ENCODE measurements around the gene C6orf141. TPM values are rescaled to one million over a fixed set of nuclear protein-coding genes. Genes with fewer than 3 reads are reported as not detected.
A peak's percentile ranks its signal among the peaks of the same experiment; 100 is the strongest.

Gene C6orf141
- total and polyA plus RNA-seq, 5 donors, result 0.23 to 0.72 (median 0.45) TPM

DNA sequence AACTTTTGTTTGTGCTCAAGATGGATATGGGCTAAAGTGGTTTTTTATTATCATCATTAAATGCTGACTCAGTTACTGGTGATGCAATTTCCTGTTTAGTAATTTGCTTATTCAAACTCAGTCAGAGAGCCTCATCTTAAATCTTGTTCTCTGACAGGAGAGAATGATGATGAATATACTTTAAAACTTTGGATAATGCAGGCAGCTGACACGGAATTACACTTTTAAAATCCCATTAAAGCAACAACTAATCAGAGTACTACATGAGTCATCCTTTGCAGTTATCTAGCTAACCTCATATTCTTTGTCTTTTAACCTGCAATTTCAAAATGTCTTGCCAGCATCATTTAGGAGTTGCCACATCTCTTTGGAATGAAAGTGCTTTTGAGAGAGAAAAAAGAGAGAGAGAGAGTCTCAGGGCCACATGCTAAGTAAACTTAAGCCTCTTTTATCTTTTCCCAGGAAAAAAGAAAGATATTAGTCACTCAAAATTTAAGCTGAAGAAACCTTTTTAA, 9.2 kb upstream of the C6orf141 start:
- ATAC-seq, result peak in 1 of 2 donors; percentile 36
- no peak for DNase-seq
- H3K4me3 ChIP-seq (ENCODE audit: low read length), result no peak overlapping the region
- 40% methylated on average over 1 of the region's 1 CpG for WGBS
- no peaks in the 10 kb centered on the region for H3K4me1 ChIP-seq (ENCODE audit: control insufficient read depth, insufficient read depth, low read length)
- intact Hi-C loops (cut with DNase I), result no loop called here
- H3K27ac ChIP-seq (ENCODE audit: low read length), result no peak overlapping the region
- no peaks in the 10 kb centered on the region for H3K27me3 ChIP-seq (ENCODE audit: control insufficient read depth, insufficient read depth)
- no peaks in the 10 kb centered on the region for H3K9me3 ChIP-seq (ENCODE audit: control insufficient read depth, low read length)

DNA sequence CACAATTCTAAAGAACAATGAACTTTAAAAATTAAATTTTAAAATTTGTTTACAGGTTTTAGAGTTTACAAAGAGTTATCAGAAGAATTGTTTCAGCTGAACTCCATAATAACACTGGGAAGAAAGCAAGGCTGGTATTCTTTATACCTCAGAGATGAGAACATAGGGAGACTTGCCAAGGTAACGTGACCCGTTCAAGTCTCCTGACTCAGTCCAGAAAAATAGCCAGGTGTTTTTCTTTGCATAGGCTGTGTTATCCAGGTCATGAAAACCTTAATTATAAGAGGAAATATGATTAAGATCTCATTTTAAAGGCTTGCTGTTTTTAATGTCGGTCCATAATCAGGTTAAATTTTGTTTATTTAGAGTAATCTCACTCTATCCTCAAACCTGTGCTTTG, 8.5 kb upstream of the C6orf141 start:
- Histone ChIP-seq H3K27ac (ENCODE audit: low read length) (no peak overlapping the region), H3K4me3 (ENCODE audit: low read length) (no peak overlapping the region), H3K9me3 (ENCODE audit: control insufficient read depth, low read length) (no peaks in the 10 kb centered on the region), H3K4me1 (ENCODE audit: control insufficient read depth, insufficient read depth, low read length) (no peaks in the 10 kb centered on the region), H3K27me3 (ENCODE audit: control insufficient read depth, insufficient read depth) (no peaks in the 10 kb centered on the region)
- no peak for DNase-seq
- ATAC-seq, result no peak
- intact Hi-C loops (cut with DNase I), result no loop called here
- 66% methylated on average over 3 of the region's 3 CpGs for WGBS

DNA sequence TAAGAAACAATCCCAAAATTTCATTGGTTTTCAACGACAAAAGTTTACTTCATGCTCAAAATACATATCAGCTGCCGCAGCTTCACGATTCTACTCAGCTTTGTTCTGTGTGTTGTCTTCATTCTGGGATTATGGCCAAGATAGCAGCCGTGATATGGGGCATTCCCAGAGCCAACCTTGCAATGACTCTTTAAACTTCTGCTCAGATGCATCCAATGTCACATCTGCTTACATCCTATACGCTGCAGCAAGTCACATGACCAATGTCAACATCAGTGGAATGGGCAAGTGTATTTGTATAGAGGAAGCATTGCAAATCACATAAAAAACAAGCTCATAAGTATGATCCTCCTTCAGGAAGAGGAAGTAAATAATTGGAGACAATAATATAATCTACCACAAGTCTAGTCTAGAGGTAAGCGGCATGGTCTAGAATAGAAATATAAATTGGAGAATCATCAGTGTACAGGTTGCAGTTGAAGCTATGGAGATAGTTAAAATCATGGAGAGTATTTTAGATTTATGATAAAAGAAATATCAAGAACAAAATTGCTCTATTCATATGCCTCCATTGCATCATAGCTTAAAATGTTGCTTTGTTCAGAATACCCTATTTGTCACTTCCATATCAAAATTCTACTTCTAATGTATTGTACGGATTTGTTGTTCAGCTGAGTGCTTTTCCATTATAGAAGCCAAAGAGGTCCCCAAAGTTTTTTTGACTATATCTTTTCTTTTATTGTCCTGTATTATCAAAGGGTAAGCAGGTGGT, 7.2 kb upstream of the C6orf141 start:
- intact Hi-C loops (cut with DNase I), result no loop called here
- no peak for DNase-seq
- Histone ChIP-seq H3K27ac (ENCODE audit: low read length) (no peak overlapping the region), H3K4me1 (ENCODE audit: control insufficient read depth, insufficient read depth, low read length) (no peaks in the 10 kb centered on the region), H3K4me3 (ENCODE audit: low read length) (no peak overlapping the region), H3K27me3 (ENCODE audit: control insufficient read depth, insufficient read depth) (no peaks in the 10 kb centered on the region), H3K9me3 (ENCODE audit: control insufficient read depth, low read length) (no peaks in the 10 kb centered on the region)
- ATAC-seq, result no peak
- 64% methylated on average over 7 of the region's 7 CpGs for WGBS

DNA sequence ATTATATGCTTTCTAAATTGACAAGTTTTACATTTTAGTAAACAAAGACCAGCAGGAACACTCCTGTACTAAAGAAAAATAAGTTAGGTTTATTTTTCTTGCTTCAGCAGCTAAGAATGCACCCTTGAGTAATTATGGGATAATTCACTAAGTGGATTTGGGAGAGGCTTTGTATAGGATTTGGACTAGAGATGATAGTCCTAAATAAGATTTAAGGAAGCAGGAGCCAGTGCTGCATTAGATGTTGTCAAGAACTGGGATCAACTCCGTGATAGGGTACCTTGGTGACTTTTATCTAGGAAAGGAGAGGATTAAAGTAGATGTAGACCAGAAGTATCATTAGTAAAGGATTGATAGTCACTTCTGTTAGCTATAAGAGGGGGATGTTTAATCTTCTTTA, 4.1 kb upstream of the C6orf141 start:
- H3K4me1 ChIP-seq (ENCODE audit: control insufficient read depth, insufficient read depth, low read length), result no peaks in the 10 kb centered on the region
- intact Hi-C loops (cut with DNase I), result no loop called here
- WGBS, result 76% methylated on average over 1 of the region's 1 CpG
- H3K27ac ChIP-seq (ENCODE audit: low read length), result no peak overlapping the region
- ATAC-seq (no peak), DNase-seq (no peak)
- no peaks in the 10 kb centered on the region for H3K9me3 ChIP-seq (ENCODE audit: control insufficient read depth, low read length)
- no peak overlapping the region for H3K4me3 ChIP-seq (ENCODE audit: low read length)
- H3K27me3 ChIP-seq (ENCODE audit: control insufficient read depth, insufficient read depth), result no peaks in the 10 kb centered on the region

DNA sequence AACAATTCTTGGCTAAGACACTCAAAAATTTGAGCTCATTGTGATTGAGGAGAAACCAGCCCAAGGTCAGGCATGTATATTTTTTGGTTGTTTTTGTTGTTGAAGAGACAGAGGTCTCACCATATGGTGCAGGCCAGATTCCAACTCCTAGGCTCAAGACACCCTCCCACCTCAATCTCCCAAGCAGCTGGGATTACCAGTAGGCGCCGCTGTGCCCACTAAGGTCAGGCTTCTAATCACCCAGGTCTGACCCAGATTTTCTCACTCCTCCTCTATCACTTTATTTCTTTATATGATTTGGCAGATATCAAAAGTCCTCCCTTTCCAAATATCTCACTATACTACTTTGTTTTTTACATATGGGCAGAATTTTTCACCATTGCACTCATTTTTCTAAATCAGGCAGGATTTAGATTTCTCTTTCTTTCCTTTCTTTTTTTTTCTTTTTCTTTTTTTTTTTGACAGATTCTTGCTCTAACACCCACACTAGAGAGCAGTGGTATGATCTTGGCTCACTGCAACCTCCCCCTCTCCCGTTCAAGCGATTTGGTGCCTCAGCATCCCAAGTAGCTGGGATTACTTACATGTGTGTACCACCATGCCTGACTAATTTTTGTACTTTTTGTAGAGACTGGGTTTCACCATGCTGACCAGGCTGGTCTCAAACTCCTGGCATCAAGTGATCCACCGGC, 1.7 kb upstream of the C6orf141 start:
- no peak overlapping the region for H3K4me3 ChIP-seq (ENCODE audit: low read length)
- WGBS, result 79% methylated on average over 5 of the region's 5 CpGs
- no peaks in the 10 kb centered on the region for H3K27me3 ChIP-seq (ENCODE audit: control insufficient read depth, insufficient read depth)
- intact Hi-C loops (cut with DNase I), result no loop called here
- no peak for ATAC-seq
- H3K9me3 ChIP-seq (ENCODE audit: control insufficient read depth, low read length), result no peaks in the 10 kb centered on the region
- H3K27ac ChIP-seq (ENCODE audit: low read length), result no peak overlapping the region
- no peaks in the 10 kb centered on the region for H3K4me1 ChIP-seq (ENCODE audit: control insufficient read depth, insufficient read depth, low read length)
- no peak for DNase-seq

DNA sequence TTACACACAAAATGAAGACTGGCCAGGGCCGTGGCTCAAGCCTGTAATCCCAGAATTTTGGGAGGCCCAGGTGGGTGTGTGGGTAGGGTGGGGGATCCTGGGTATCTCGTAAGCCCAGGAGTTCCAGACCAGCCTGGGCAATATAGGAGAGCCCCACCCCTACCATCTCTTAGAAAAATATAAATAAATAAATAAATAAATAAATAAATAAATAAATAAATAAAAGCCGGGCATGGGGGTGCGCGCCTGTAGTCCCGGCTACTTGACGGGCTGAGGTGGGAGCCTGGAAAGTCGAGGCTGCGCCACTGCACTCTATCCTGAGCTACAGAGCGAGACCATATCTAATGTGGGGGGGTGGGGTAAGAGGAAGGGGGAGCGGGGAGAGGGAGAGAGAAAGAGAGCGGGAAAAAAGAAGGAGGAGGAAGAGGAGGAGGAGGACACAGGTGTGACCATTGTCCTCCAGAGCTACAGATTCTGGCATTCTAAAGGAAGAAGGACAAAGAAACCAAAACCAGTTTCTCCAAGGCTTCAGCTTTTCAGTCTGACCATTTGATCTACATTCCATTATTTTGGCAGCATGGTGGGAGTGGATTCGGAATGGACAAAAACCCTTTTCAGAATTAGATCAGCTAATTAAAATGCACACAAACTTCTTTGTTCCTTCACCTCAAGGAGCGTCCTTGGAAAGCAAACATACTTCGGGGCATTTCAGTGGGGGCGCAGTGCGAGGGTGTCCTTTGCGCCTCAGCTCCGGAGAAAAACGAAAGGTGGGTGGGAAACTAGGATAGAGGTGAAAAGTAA, 577 bp upstream of the C6orf141 start:
- Histone ChIP-seq H3K9me3 (ENCODE audit: control insufficient read depth, low read length) (no peaks in the 10 kb centered on the region), H3K27me3 (ENCODE audit: control insufficient read depth, insufficient read depth) (no peaks in the 10 kb centered on the region), H3K4me3 (ENCODE audit: low read length) (peak overlapping the region; percentile 47), H3K4me1 (ENCODE audit: control insufficient read depth, insufficient read depth, low read length) (no peaks in the 10 kb centered on the region), H3K27ac (ENCODE audit: low read length) (no peak overlapping the region)
- no peak for ATAC-seq
- 33% methylated on average over 20 of the region's 20 CpGs for WGBS
- intact Hi-C loops (cut with DNase I), result no loop called here
- no peak for DNase-seq

DNA sequence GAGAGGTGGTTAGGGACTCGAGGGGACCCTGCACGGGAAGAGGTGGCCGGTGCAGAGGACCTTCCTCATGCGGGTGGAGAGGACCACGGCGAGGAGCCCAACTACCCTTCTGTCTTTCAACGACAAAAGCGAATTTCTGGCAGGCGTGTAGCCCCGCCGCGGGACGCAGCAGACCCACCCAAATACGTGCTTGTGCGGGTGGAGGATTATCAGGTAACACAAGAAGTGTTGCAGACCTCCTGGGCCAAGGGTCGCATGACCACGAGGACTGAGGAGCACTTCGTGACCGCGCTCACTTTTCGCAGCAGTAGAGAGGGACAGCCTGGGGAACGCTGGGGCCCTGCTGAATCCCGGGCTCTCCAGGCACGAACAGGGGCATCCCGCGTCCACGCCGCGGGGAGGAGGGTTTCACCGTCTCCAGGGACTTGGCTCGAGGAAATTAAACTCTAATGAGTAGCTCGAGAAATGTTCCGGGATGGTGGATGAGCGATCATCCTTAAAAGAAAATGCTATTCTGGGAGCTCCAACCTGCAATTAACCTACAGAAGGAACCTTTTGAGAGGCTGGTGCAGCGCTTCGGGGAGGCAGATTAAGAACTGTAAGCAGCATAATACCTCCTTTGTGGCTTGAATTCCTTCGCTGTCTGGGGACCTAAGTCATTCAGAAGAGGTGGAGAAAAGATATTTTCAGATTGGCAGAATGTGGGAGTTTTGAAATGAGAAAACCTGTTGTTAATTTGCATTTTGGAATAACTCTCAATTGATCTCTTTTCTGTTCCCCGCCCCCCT, 804 bp downstream of the C6orf141 start:
- intact Hi-C loops (cut with DNase I), result no loop called here
- 2% methylated on average over 38 of the region's 38 CpGs for WGBS
- H3K9me3 ChIP-seq (ENCODE audit: control insufficient read depth, low read length), result no peaks in the 10 kb centered on the region
- H3K27me3 ChIP-seq (ENCODE audit: control insufficient read depth, insufficient read depth), result no peaks in the 10 kb centered on the region
- DNase-seq (peak in 2 of 3 donors; percentile 11 to 37), ATAC-seq (peak; percentile 57 to 63)
- no peak overlapping the region for H3K27ac ChIP-seq (ENCODE audit: low read length)
- no peaks in the 10 kb centered on the region for H3K4me1 ChIP-seq (ENCODE audit: control insufficient read depth, insufficient read depth, low read length)
- H3K4me3 ChIP-seq (ENCODE audit: low read length), result peak overlapping the region; percentile 47

DNA sequence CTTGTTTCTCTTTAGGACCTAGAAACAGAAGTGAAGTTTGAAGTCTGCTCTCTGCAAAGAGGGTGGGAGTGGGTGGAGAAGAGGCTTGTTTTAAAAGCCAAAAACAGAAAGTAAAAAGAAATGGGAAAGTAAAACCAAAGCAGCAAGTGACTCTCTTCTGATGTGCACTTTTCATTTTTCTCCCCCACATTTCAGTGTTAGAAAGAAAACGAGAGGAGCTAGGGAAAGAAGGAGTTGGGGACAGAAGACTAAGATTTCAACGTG, 1.3 kb downstream of the C6orf141 start:
- ATAC-seq (no peak), DNase-seq (no peak)
- H3K4me3 ChIP-seq (ENCODE audit: low read length), result peak overlapping the region; percentile 47
- H3K27ac ChIP-seq (ENCODE audit: low read length), result no peak overlapping the region
- no peaks in the 10 kb centered on the region for H3K27me3 ChIP-seq (ENCODE audit: control insufficient read depth, insufficient read depth)
- H3K9me3 ChIP-seq (ENCODE audit: control insufficient read depth, low read length), result no peaks in the 10 kb centered on the region
- no peaks in the 10 kb centered on the region for H3K4me1 ChIP-seq (ENCODE audit: control insufficient read depth, insufficient read depth, low read length)
- WGBS, result 30% methylated on average over 2 of the region's 2 CpGs
- intact Hi-C loops (cut with DNase I), result no loop called here

DNA sequence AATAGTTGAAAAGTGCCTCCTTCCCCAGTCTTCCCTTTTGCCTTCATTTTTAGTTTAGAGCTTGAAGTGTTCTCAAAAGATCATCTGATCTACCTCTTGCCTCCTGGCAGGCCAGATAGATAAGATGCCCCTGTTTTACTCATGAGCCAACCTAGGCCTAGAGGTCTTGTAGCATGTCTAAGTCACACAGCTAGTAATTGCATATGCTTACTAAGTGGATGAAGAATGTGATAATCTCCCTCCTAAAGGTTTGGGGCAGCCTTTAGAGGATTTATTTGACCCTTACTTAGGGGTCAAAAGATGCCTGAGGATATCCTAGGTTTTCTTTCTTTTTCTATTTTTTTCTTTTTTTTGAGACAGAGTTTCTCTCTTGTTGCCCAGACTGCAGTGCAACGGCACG, 2.1 kb downstream of the C6orf141 start:
- 96% methylated on average over 2 of the region's 2 CpGs for WGBS
- H3K4me3 ChIP-seq (ENCODE audit: low read length), result no peak overlapping the region
- no peak overlapping the region for H3K27ac ChIP-seq (ENCODE audit: low read length)

DNA sequence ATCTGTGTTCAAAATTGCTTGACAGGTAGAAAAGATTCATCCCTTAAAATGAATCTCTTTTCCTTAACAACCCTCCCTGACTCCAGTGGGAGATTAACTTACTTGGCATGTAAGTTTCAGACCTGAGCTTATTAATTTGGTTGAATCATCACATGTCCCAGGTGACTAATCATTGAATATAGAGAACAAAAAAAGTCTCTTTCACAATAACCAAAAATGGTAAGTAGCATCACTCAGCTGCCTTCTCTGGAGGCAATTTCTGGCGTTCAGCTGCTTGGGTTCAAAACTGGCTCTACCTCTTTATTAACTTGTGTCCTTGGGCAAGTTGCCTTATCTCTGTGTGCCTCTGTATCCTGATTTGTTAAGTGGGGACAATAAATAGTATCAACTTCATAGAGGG, 2.9 kb downstream of the C6orf141 start:
- no peaks in the 10 kb centered on the region for H3K4me1 ChIP-seq (ENCODE audit: control insufficient read depth, insufficient read depth, low read length)
- H3K4me3 ChIP-seq (ENCODE audit: low read length), result no peak overlapping the region
- no peak overlapping the region for H3K27ac ChIP-seq (ENCODE audit: low read length)
- intact Hi-C loops (cut with DNase I), result no loop called here
- no peak for DNase-seq
- WGBS, result 74% methylated on average over 1 of the region's 1 CpG
- no peaks in the 10 kb centered on the region for H3K9me3 ChIP-seq (ENCODE audit: control insufficient read depth, low read length)
- H3K27me3 ChIP-seq (ENCODE audit: control insufficient read depth, insufficient read depth), result no peaks in the 10 kb centered on the region
- no peak for ATAC-seq

More for the DNA sequence above, 2.1 kb downstream of the C6orf141 start:
- Histone ChIP-seq H3K4me1 (ENCODE audit: control insufficient read depth, insufficient read depth, low read length) (no peaks in the 10 kb centered on the region), H3K9me3 (ENCODE audit: control insufficient read depth, low read length) (no peaks in the 10 kb centered on the region), H3K27me3 (ENCODE audit: control insufficient read depth, insufficient read depth) (no peaks in the 10 kb centered on the region)
- ATAC-seq (no peak), DNase-seq (no peak)
- intact Hi-C loops (cut with DNase I), result no loop called here
